ENCODE results near the gene SLC6A4.

The SLC6A4 gene

GRCh38 chr17:30222251-30222650 is 13.2 kb downstream of the SLC6A4 start:
- no peaks in the 10 kb centered on the region for H3K27me3 ChIP-seq (ENCODE audit: insufficient read depth, low read length, poor library complexity)
- H3K23ac ChIP-seq (ENCODE audit: low read length): no peak overlapping the region
- H4K8ac ChIP-seq (ENCODE audit: low read depth, low read length): no peak overlapping the region
- no peak overlapping the region for H4K5ac ChIP-seq (ENCODE audit: low read length)
- H3K4me1 ChIP-seq (ENCODE audit: control insufficient read depth, low read depth, low read length): peaks cover 3% of the 10 kb centered on the region
- H2BK5ac ChIP-seq (ENCODE audit: low read length): no peak overlapping the region
- no peaks in the 10 kb centered on the region for H3K36me3 ChIP-seq (ENCODE audit: control insufficient read depth, insufficient read depth, low read length)
- no peak overlapping the region for H2AK5ac ChIP-seq (ENCODE audit: low read length)
- H3K4me2 ChIP-seq (ENCODE audit: low read length): no peak overlapping the region
- no peak for DNase-seq
- H3K4me3 ChIP-seq (ENCODE audit: low read length): no peak overlapping the region
- no peak overlapping the region for H3K27ac ChIP-seq (ENCODE audit: low read depth, low read length)
- H3K56ac ChIP-seq (ENCODE audit: low read length): no peak overlapping the region
- no peak overlapping the region for H2BK120ac ChIP-seq (ENCODE audit: low read depth, low read length)
- no peak overlapping the region for H2BK15ac ChIP-seq (replicated peaks; ENCODE audit: low read depth)
- H3K4ac ChIP-seq (ENCODE audit: low read depth, low read length): no peak overlapping the region
- H3K18ac ChIP-seq (ENCODE audit: low read length): no peak overlapping the region
- H3K79me2 ChIP-seq (ENCODE audit: control insufficient read depth, insufficient read depth, low read length): no peaks in the 10 kb centered on the region
- WGBS (ENCODE audit: extremely low coverage, insufficient coverage, low lambda C conversion rate): no CpG with 5 or more reads among the region's 4 CpGs
- no peaks in the 10 kb centered on the region for H3K79me1 ChIP-seq (ENCODE audit: low read length)
- H3K9ac ChIP-seq (ENCODE audit: low read length): no peak overlapping the region

DNA sequence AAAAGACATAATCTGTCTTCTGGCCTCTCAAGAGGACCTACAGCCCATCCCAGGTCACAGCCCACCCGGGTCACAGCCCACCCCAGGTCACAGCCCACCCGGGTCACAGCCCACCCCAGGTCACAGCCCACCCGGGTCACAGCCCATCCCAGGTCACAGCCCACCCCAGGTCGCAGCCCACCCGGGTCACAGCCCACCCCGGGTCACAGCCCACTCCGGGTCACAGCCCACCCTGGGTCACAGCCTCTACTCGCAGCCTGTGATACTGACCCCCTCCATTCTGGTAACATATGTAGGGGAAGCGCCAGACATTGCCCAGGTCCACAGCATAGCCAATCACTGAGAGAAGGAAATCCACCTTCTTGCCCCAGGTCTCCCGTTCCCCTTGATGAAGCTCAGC is 14.2 kb downstream of the SLC6A4 start:
- H3K79me2 ChIP-seq (ENCODE audit: control insufficient read depth, insufficient read depth, low read length): no peaks in the 10 kb centered on the region
- no peak overlapping the region for H4K5ac ChIP-seq (ENCODE audit: low read length)
- H2AK5ac ChIP-seq (ENCODE audit: low read length): no peak overlapping the region
- no peak overlapping the region for H3K4me3 ChIP-seq (ENCODE audit: low read length)
- no peaks in the 10 kb centered on the region for H3K79me1 ChIP-seq (ENCODE audit: low read length)
- H3K9ac ChIP-seq (ENCODE audit: low read length): no peak overlapping the region
- H3K36me3 ChIP-seq (ENCODE audit: control insufficient read depth, insufficient read depth, low read length): no peaks in the 10 kb centered on the region
- H3K4me1 ChIP-seq (ENCODE audit: control insufficient read depth, low read depth, low read length): peaks cover 3% of the 10 kb centered on the region
- no peak overlapping the region for H3K4ac ChIP-seq (ENCODE audit: low read depth, low read length)
- no peak overlapping the region for H4K8ac ChIP-seq (ENCODE audit: low read depth, low read length)
- H2BK5ac ChIP-seq (ENCODE audit: low read length): no peak overlapping the region
- H3K18ac ChIP-seq (ENCODE audit: low read length): no peak overlapping the region
- H3K27ac ChIP-seq (ENCODE audit: low read depth, low read length): no peak overlapping the region
- H2BK15ac ChIP-seq (replicated peaks; ENCODE audit: low read depth): no peak overlapping the region
- no peak overlapping the region for H3K23ac ChIP-seq (ENCODE audit: low read length)
- no peaks in the 10 kb centered on the region for H3K27me3 ChIP-seq (ENCODE audit: insufficient read depth, low read length, poor library complexity)
- H3K56ac ChIP-seq (ENCODE audit: low read length): no peak overlapping the region
- DNase-seq: no peak
- no peak overlapping the region for H2BK120ac ChIP-seq (ENCODE audit: low read depth, low read length)
- WGBS (ENCODE audit: extremely low coverage, insufficient coverage, low lambda C conversion rate): no CpG with 5 or more reads among the region's 10 CpGs
- H3K4me2 ChIP-seq (ENCODE audit: low read length): no peak overlapping the region

DNA sequence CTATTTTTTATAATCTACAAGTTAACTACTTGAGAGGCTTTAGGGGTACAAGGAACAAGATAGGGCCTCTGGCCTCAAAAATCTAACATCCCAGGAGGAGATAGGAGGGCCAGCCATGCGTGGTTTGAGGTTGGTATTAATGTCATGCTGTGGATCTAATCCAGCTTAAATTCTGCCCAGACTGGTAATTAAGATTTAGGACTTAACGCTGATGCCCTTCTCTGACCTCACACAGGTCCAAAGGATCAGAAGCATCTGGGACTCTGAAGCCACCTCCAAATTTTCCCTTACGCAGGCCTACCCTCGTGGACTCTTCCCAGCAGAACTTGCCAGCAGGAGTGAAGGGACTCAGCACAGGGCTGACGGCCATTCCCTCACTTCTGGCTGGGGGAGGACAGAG is 15.1 kb downstream of the SLC6A4 start:
- Histone ChIP-seq H3K27ac (ENCODE audit: low read depth, low read length) (no peak overlapping the region), H3K79me2 (ENCODE audit: control insufficient read depth, insufficient read depth, low read length) (no peaks in the 10 kb centered on the region)

GRCh38 chr17:30219833-30220232 is 15.7 kb downstream of the SLC6A4 start:
- no peak overlapping the region for H3K4me2 ChIP-seq (ENCODE audit: low read length)
- H3K79me2 ChIP-seq (ENCODE audit: control insufficient read depth, insufficient read depth, low read length): no peaks in the 10 kb centered on the region
- no peak overlapping the region for H3K27ac ChIP-seq (ENCODE audit: low read depth, low read length)
- no peak overlapping the region for H2AK5ac ChIP-seq (ENCODE audit: low read length)
- H3K79me1 ChIP-seq (ENCODE audit: low read length): no peaks in the 10 kb centered on the region
- no peak overlapping the region for H2BK5ac ChIP-seq (ENCODE audit: low read length)
- H3K36me3 ChIP-seq (ENCODE audit: control insufficient read depth, insufficient read depth, low read length): no peaks in the 10 kb centered on the region
- whole genome bisulfite sequencing (ENCODE audit: extremely low coverage, insufficient coverage, low lambda C conversion rate): no CpG with 5 or more reads among the region's 7 CpGs
- H3K23ac ChIP-seq (ENCODE audit: low read length): no peak overlapping the region
- no peak overlapping the region for H4K8ac ChIP-seq (ENCODE audit: low read depth, low read length)
- H3K9ac ChIP-seq (ENCODE audit: low read length): no peak overlapping the region
- H3K56ac ChIP-seq (ENCODE audit: low read length): no peak overlapping the region
- DNase-seq: no peak
- no peak overlapping the region for H2BK15ac ChIP-seq (replicated peaks; ENCODE audit: low read depth)
- peaks cover 3% of the 10 kb centered on the region for H3K4me1 ChIP-seq (ENCODE audit: control insufficient read depth, low read depth, low read length)
- no peak overlapping the region for H3K4me3 ChIP-seq (ENCODE audit: low read length)
- H3K27me3 ChIP-seq (ENCODE audit: insufficient read depth, low read length, poor library complexity): no peaks in the 10 kb centered on the region
- no peak overlapping the region for H3K4ac ChIP-seq (ENCODE audit: low read depth, low read length)
- H3K18ac ChIP-seq (ENCODE audit: low read length): no peak overlapping the region
- no peak overlapping the region for H4K5ac ChIP-seq (ENCODE audit: low read length)
- H2BK120ac ChIP-seq (ENCODE audit: low read depth, low read length): no peak overlapping the region

More for the DNA sequence above, 15.1 kb downstream of the SLC6A4 start:
- Histone ChIP-seq H3K27me3 (ENCODE audit: insufficient read depth, low read length, poor library complexity) (no peaks in the 10 kb centered on the region), H3K36me3 (ENCODE audit: control insufficient read depth, insufficient read depth, low read length) (no peaks in the 10 kb centered on the region), H2BK120ac (ENCODE audit: low read depth, low read length) (no peak overlapping the region), H2AK5ac (ENCODE audit: low read length) (no peak overlapping the region), H3K4me2 (ENCODE audit: low read length) (no peak overlapping the region), H3K23ac (ENCODE audit: low read length) (no peak overlapping the region), H2BK5ac (ENCODE audit: low read length) (no peak overlapping the region), H3K4me1 (ENCODE audit: control insufficient read depth, low read depth, low read length) (peaks cover 3% of the 10 kb centered on the region), H3K9ac (ENCODE audit: low read length) (no peak overlapping the region), H3K79me1 (ENCODE audit: low read length) (no peaks in the 10 kb centered on the region), H2BK15ac (replicated peaks; ENCODE audit: low read depth) (no peak overlapping the region), H3K4ac (ENCODE audit: low read depth, low read length) (no peak overlapping the region), H4K5ac (ENCODE audit: low read length) (no peak overlapping the region), H3K18ac (ENCODE audit: low read length) (no peak overlapping the region), H4K8ac (ENCODE audit: low read depth, low read length) (no peak overlapping the region), H3K4me3 (ENCODE audit: low read length) (no peak overlapping the region), H3K56ac (ENCODE audit: low read length) (no peak overlapping the region)
- DNase-seq: no peak
- WGBS (ENCODE audit: extremely low coverage, insufficient coverage, low lambda C conversion rate): no CpG with 5 or more reads among the region's 5 CpGs

DNA sequence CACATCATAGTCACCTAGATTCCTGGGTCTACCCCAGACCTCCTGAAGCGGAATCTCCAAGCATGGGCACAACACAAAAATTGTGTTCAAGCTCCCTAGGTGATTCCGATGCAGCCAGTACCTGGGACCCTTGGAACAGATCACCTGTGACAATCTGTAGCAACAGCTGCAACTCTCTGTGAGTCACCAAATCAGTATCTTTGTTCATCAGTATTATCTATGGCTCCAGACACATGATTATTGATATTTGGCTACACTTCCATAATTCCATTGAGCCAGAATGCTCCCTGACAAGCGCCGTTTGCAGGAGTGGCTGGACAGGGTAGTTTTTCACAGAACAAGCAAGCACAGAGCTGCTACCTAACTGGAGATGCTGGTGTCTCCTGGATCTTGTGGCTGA is 16.2 kb downstream of the SLC6A4 start:
- H3K27me3 ChIP-seq (ENCODE audit: insufficient read depth, low read length, poor library complexity): no peaks in the 10 kb centered on the region

DNA sequence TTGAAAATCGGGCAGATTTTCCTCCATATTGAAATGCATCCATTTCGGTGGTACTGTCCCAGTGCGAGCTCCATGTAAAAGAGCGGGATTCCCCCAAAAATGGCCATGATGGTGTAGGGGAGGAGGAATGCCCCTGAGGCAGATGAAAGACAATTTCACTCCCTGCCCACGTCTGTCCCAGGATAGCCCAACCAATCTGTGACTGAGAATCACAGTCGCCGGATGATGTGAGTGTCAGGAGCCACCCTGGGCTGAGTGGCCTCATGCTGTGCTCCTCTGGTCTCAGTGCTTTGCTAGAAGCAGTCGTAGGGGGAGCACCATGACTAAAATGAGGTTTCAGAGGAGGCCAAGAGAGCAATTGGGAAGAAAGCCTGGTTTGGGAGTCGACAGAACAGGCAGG is 16.7 kb downstream of the SLC6A4 start:
- no peak overlapping the region for H3K18ac ChIP-seq (ENCODE audit: low read length)
- no peak overlapping the region for H3K9ac ChIP-seq (ENCODE audit: low read length)
- no peak overlapping the region for H2BK5ac ChIP-seq (ENCODE audit: low read length)
- H3K4ac ChIP-seq (ENCODE audit: low read depth, low read length): no peak overlapping the region
- no peaks in the 10 kb centered on the region for H3K36me3 ChIP-seq (ENCODE audit: control insufficient read depth, insufficient read depth, low read length)
- no CpG with 5 or more reads among the region's 9 CpGs for WGBS (ENCODE audit: extremely low coverage, insufficient coverage, low lambda C conversion rate)
- no peaks in the 10 kb centered on the region for H3K27me3 ChIP-seq (ENCODE audit: insufficient read depth, low read length, poor library complexity)
- no peak overlapping the region for H3K4me3 ChIP-seq (ENCODE audit: low read length)
- no peak overlapping the region for H3K27ac ChIP-seq (ENCODE audit: low read depth, low read length)
- DNase-seq: peak; percentile 52
- no peaks in the 10 kb centered on the region for H3K79me1 ChIP-seq (ENCODE audit: low read length)
- H2AK5ac ChIP-seq (ENCODE audit: low read length): no peak overlapping the region
- no peak overlapping the region for H4K8ac ChIP-seq (ENCODE audit: low read depth, low read length)
- no peak overlapping the region for H4K5ac ChIP-seq (ENCODE audit: low read length)
- H3K23ac ChIP-seq (ENCODE audit: low read length): no peak overlapping the region
- no peak overlapping the region for H3K56ac ChIP-seq (ENCODE audit: low read length)
- H3K4me2 ChIP-seq (ENCODE audit: low read length): no peak overlapping the region
- H3K4me1 ChIP-seq (ENCODE audit: control insufficient read depth, low read depth, low read length): peaks cover 3% of the 10 kb centered on the region
- no peak overlapping the region for H2BK15ac ChIP-seq (replicated peaks; ENCODE audit: low read depth)
- H2BK120ac ChIP-seq (ENCODE audit: low read depth, low read length): no peak overlapping the region
- no peaks in the 10 kb centered on the region for H3K79me2 ChIP-seq (ENCODE audit: control insufficient read depth, insufficient read depth, low read length)

More for the DNA sequence above, 16.2 kb downstream of the SLC6A4 start:
- no peak overlapping the region for H4K5ac ChIP-seq (ENCODE audit: low read length)
- no peaks in the 10 kb centered on the region for H3K79me1 ChIP-seq (ENCODE audit: low read length)
- H3K9ac ChIP-seq (ENCODE audit: low read length): no peak overlapping the region
- H3K4ac ChIP-seq (ENCODE audit: low read depth, low read length): no peak overlapping the region
- H3K4me3 ChIP-seq (ENCODE audit: low read length): no peak overlapping the region
- H3K18ac ChIP-seq (ENCODE audit: low read length): no peak overlapping the region
- no peaks in the 10 kb centered on the region for H3K79me2 ChIP-seq (ENCODE audit: control insufficient read depth, insufficient read depth, low read length)
- no peak overlapping the region for H3K56ac ChIP-seq (ENCODE audit: low read length)
- H3K23ac ChIP-seq (ENCODE audit: low read length): no peak overlapping the region
- H2BK120ac ChIP-seq (ENCODE audit: low read depth, low read length): no peak overlapping the region
- H3K4me2 ChIP-seq (ENCODE audit: low read length): no peak overlapping the region
- H2BK15ac ChIP-seq (replicated peaks; ENCODE audit: low read depth): no peak overlapping the region
- H3K27ac ChIP-seq (ENCODE audit: low read depth, low read length): no peak overlapping the region
- no CpG with 5 or more reads among the region's 4 CpGs for WGBS (ENCODE audit: extremely low coverage, insufficient coverage, low lambda C conversion rate)
- peaks cover 3% of the 10 kb centered on the region for H3K4me1 ChIP-seq (ENCODE audit: control insufficient read depth, low read depth, low read length)
- no peak overlapping the region for H2BK5ac ChIP-seq (ENCODE audit: low read length)
- DNase-seq: no peak
- H3K36me3 ChIP-seq (ENCODE audit: control insufficient read depth, insufficient read depth, low read length): no peaks in the 10 kb centered on the region
- H2AK5ac ChIP-seq (ENCODE audit: low read length): no peak overlapping the region
- no peak overlapping the region for H4K8ac ChIP-seq (ENCODE audit: low read depth, low read length)

All from mesendoderm (in vitro differentiated cells).